ENCODE results near the gene KLHL12. TPM values are rescaled to one million over a fixed set of nuclear protein-coding genes. Genes with fewer than 3 reads are reported as not detected.

KLHL12 gene
- total and polyA plus RNA-seq, 2 donors (not counting 1 experiment from before 2014, with no cell fraction given): 14.6 to 25.5 TPM

DNA sequence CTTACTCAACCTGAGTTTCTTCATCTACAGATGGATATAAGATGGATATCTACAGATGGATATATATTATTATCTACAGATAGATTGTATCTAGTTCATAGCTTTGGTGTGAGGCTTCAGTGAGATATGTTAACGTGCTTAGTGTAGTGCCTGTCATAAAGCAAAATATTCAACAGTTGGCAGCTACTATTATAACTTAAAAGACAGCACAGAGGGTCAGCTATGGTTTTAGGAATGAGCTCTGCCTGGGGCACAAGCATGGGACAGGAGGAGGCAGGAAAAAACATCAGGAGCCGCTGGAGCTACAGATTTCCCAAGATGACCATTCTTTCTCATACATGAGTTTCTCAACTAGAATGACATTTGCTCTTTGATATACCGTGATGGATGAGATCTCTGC lies 41.3 kb upstream of the KLHL12 start:
- Histone ChIP-seq H3K4me1 (ENCODE audit: control insufficient read depth in 2 of 2, insufficient read depth in 2 of 2, low read length in 2 of 2) (peaks cover 28 to 38% of the 10 kb centered on the region in 2 donors), H3K4me2 (replicated peaks; ENCODE audit: low read depth, low read length, poor library complexity, severe bottlenecking) (peak overlapping the region; percentile 95), H2AFZ (ENCODE audit: insufficient read depth, low read depth, low read length, poor library complexity, severe bottlenecking) (peak overlapping the region; percentile 78), H3K79me2 (ENCODE audit: control insufficient read depth, insufficient read depth, low read length) (no peaks in the 10 kb centered on the region), H3K9ac (ENCODE audit: low read length) (peak overlapping the region; percentile 73), H3K27ac (ENCODE audit: low read length in 2 of 2) (peak overlapping the region; percentile 60 to 75), H3K4me3 (ENCODE audit: control extremely low read depth in 1 of 5, extremely low read depth in 1 of 5, insufficient read depth in 1 of 5, low read depth in 2 of 5, low read length in 4 of 5) (peak overlapping the region; percentile 61 to 88 (median 69)), H3K27me3 (replicated peaks in 1 of 4; ENCODE audit: control extremely low read depth in 1 of 4, control insufficient read depth in 3 of 4, insufficient read depth in 4 of 4, low read length in 3 of 4) (no peaks in the 10 kb centered on the region), H4K20me1 (ENCODE audit: control insufficient read depth, insufficient read depth, low read length, poor library complexity, severe bottlenecking) (no peaks in the 10 kb centered on the region), H3K36me3 (replicated peaks in 1 of 2; ENCODE audit: control extremely low read depth in 1 of 2, control insufficient read depth in 1 of 2, extremely low read depth in 1 of 2, insufficient read depth in 2 of 2, low read length in 1 of 2) (peaks cover 0 to 5% of the 10 kb centered on the region in 2 experiments), H3K9me3 (ENCODE audit: control extremely low read depth in 1 of 3, control insufficient read depth in 2 of 3, insufficient read depth in 1 of 3, low read length in 2 of 3) (no peaks in the 10 kb centered on the region)
- intact Hi-C loops (cut with micrococcal nuclease): loop anchor here (1.0 to 10.0 kb wide), 5 partner anchors 14 to 804 kb away; partner anchors contain the start of genes PCAT6, PPFIA4, PTPN7 and RABIF
- TF ChIP-seq, protein P1, sequence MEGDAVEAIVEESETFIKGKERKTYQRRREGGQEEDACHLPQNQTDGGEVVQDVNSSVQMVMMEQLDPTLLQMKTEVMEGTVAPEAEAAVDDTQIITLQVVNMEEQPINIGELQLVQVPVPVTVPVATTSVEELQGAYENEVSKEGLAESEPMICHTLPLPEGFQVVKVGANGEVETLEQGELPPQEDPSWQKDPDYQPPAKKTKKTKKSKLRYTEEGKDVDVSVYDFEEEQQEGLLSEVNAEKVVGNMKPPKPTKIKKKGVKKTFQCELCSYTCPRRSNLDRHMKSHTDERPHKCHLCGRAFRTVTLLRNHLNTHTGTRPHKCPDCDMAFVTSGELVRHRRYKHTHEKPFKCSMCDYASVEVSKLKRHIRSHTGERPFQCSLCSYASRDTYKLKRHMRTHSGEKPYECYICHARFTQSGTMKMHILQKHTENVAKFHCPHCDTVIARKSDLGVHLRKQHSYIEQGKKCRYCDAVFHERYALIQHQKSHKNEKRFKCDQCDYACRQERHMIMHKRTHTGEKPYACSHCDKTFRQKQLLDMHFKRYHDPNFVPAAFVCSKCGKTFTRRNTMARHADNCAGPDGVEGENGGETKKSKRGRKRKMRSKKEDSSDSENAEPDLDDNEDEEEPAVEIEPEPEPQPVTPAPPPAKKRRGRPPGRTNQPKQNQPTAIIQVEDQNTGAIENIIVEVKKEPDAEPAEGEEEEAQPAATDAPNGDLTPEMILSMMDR (IDR thresholded peaks at IDR 0.05): no peak
- TF ChIP-seq EZH2 (IDR thresholded peaks at IDR 0.05; ENCODE audit: borderline replicate concordance, insufficient read depth, low read depth, low read length, poor library complexity, severe bottlenecking): no peak
- ChIA-PET POLR2A (interaction anchor here (0.6 to 1.9 kb wide), 4 partner anchors 15 to 157 kb away, joined by 3 to 11 read pairs (median 3); partner anchors contain the start of genes PCAT6, RABIF and TMEM183A), CTCF (interaction anchor here (0.7 to 1.9 kb wide), 9 partner anchors 9 to 41 kb away, joined by 3 to 13 read pairs (median 4); partner anchors contain the start of genes KLHL12 and TMEM183A)
- Mint-ChIP-seq H3K4me3 (peak overlapping the region; percentile 97), H3K9me3 (ENCODE audit: insufficient read depth) (no peaks in the 10 kb centered on the region), H3K4me1 (peaks cover 39% of the 10 kb centered on the region), H3K27ac (peak overlapping the region; percentile 95), H3K27me3 (no peaks in the 10 kb centered on the region)
- DNase-seq (no peak), ATAC-seq (ENCODE audit: low read depth) (no peak)
- no CpG with 5 or more reads among the region's 3 CpGs for WGBS (ENCODE audit: insufficient coverage)

DNA sequence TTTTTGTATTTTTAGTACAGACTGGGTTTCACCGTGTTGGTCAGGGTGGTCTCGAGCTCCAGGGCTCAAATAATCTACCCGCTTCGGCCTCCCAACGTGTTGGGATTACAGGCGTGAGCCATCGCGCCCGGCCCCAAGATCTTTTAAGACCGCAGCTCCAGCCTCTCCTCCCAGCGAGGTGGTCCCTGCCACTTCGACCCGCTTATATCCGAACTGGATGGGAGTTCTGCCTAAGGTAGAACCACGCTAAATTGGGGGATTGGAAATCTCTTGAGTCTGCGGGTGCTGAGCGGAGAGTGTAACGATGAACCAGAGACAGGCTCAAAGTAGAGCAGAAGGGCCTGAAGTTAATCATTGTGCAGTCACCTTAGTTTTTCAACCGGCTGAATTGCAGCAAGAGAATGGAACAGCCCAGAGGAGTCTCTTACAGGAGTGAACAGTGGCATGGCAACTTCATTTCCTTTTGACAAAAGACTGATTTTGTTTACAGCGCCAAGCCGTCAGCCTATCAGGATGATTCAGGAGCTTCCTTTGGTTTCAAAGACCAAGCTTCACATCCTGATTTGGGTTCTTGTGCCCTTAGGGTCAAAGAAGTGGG lies 40.7 kb upstream of the KLHL12 start:
- intact Hi-C loops (cut with micrococcal nuclease): loop anchor here (1.0 to 10.0 kb wide), 6 partner anchors 9 to 803 kb away; partner anchors contain the start of genes ADIPOR1, PCAT6, PPFIA4 and PTPN7
- Histone ChIP-seq H2AFZ (ENCODE audit: insufficient read depth, low read depth, low read length, poor library complexity, severe bottlenecking) (peak overlapping the region; percentile 78), H3K4me2 (replicated peaks; ENCODE audit: low read depth, low read length, poor library complexity, severe bottlenecking) (peak overlapping the region; percentile 95), H4K20me1 (ENCODE audit: control insufficient read depth, insufficient read depth, low read length, poor library complexity, severe bottlenecking) (no peaks in the 10 kb centered on the region), H3K4me3 (ENCODE audit: control extremely low read depth in 1 of 5, extremely low read depth in 1 of 5, insufficient read depth in 1 of 5, low read depth in 2 of 5, low read length in 4 of 5) (peak overlapping the region; percentile 61 to 88 (median 69)), H3K4me1 (ENCODE audit: control insufficient read depth in 2 of 2, insufficient read depth in 2 of 2, low read length in 2 of 2) (peaks cover 28 to 38% of the 10 kb centered on the region in 2 donors), H3K9ac (ENCODE audit: low read length) (peak overlapping the region; percentile 73), H3K36me3 (replicated peaks in 1 of 2; ENCODE audit: control extremely low read depth in 1 of 2, control insufficient read depth in 1 of 2, extremely low read depth in 1 of 2, insufficient read depth in 2 of 2, low read length in 1 of 2) (peaks cover 0 to 9% of the 10 kb centered on the region in 2 experiments), H3K79me2 (ENCODE audit: control insufficient read depth, insufficient read depth, low read length) (no peaks in the 10 kb centered on the region), H3K9me3 (ENCODE audit: control extremely low read depth in 1 of 3, control insufficient read depth in 2 of 3, insufficient read depth in 1 of 3, low read length in 2 of 3) (no peaks in the 10 kb centered on the region), H3K27me3 (replicated peaks in 1 of 4; ENCODE audit: control extremely low read depth in 1 of 4, control insufficient read depth in 3 of 4, insufficient read depth in 4 of 4, low read length in 3 of 4) (no peaks in the 10 kb centered on the region), H3K27ac (ENCODE audit: low read length in 2 of 2) (peak overlapping the region; percentile 60 to 75)
- ATAC-seq (ENCODE audit: low read depth): peak; percentile 1
- peak overlapping the region; percentile 97 for H3K4me3 Mint-ChIP-seq
- POLR2A ChIA-PET: interaction anchor here (0.7 to 1.9 kb wide), 4 partner anchors 39 to 360 kb away, joined by 3 to 11 read pairs (median 6); partner anchors contain the start of genes PCAT6 and TMEM183A
- WGBS (ENCODE audit: insufficient coverage): 4% methylated on average over 21 of the region's 21 CpGs
- H3K27ac Mint-ChIP-seq: peak overlapping the region; percentile 95
- DNase-seq: no peak
- TF ChIP-seq, protein P1 (IDR thresholded peaks at IDR 0.05): no peak
- TF ChIP-seq EZH2 (IDR thresholded peaks at IDR 0.05; ENCODE audit: borderline replicate concordance, insufficient read depth, low read depth, low read length, poor library complexity, severe bottlenecking): no peak
- no peaks in the 10 kb centered on the region for H3K27me3 Mint-ChIP-seq
- no peaks in the 10 kb centered on the region for H3K9me3 Mint-ChIP-seq (ENCODE audit: insufficient read depth)
- CTCF ChIA-PET: interaction anchor here (0.6 to 1.9 kb wide), 10 partner anchors 8 to 1085 kb away, joined by 3 to 13 read pairs (median 4); partner anchors contain the start of genes KLHL12 and TMEM183A
- H3K4me1 Mint-ChIP-seq: peaks cover 39% of the 10 kb centered on the region

Data from B cell (primary cell).